SIG-M5 treated with dmso at 0.1 percent for 504 hours (cell line): ENCODE measurements around the gene SORCS1.
"Not testable (repeated sequence)": the region's sequence is repeated elsewhere in the genome, so short reads cannot be mapped to it uniquely, and the experiment has no call there.

Source experiments
- DNase-seq: peaks from one replicate; lab custom pipeline; 2025; ENCODE audit not compliant: unreplicated experiment; lab: John Stamatoyannopoulos, UW

SORCS1 gene

DNA sequence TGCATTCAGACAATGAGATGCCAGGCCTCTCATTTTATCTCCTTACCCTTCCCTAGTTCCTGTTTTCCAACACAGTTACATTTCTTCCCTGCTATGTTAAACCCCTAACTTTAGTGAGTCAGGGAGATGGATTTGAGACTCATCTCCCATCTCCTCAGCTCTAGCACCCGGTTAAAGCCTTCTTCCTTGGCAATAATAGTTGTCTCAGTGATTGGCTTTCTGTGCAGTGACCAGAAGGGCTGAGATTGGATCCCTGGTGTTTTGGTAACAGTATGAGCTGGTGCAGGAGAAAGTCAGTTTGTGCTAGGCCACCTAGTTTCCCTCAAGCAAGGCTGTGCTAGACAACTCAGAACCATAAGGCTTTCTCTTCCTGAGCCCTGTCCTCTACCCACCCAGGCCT, 212.5 kb downstream of the SORCS1 start:
- no peak for DNase-seq

DNA sequence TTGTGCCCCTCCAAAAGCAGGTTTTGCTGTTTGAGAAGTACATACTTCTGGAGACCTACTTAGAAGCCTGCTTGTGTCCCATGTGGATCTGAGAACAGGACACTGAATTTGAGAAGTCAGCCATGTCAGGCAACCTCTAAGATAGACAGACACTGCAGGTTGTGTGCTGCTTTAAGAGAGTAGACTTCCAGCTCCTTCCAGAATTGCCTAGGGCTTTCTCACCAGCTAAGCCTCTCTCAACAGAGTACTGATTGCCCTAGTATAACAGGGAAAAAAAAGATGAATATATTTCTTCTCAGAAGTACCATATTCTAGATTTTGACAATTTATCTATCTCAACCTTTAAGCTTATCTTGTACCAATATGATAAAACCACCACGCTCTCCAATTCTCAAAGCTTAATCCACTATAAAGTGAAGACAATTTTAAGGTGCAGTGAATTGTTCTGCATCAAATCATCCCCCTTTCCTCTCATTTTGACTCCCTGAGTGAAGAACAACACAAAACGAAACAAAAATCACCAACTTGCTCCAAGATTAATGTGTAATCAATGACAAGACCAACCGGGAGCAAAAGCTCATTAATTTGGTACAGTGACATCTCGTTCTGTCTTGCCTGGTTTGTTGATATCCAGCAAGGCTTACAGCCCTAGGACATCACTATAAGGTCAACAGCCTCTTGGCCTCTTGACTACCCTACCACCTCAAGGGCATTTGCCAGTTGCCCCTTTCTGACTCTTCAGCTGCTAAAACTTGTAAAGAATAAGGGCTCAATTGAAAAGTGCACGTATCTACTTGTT, 214.6 kb downstream of the SORCS1 start:
- no peak for DNase-seq

DNA sequence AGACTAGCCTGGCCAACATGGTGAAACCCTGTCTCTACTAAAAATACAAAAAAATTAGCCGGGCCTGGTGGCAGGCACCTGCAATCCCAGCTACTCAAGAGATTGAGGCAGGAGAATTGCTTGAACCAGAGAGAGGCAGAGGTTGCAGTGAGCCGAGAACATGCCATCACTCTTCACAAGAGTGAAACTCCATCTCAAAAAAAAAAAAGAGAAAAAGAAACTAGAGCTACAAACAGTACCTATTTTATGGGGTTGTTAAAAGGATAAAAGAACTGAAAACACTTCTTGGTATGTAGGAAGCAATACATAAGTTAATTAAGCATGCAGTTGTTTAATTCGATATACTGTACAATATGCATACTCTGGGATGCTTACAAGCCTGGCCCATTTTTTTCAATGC, 216.9 kb downstream of the SORCS1 start:
- DNase-seq, result no peak

DNA sequence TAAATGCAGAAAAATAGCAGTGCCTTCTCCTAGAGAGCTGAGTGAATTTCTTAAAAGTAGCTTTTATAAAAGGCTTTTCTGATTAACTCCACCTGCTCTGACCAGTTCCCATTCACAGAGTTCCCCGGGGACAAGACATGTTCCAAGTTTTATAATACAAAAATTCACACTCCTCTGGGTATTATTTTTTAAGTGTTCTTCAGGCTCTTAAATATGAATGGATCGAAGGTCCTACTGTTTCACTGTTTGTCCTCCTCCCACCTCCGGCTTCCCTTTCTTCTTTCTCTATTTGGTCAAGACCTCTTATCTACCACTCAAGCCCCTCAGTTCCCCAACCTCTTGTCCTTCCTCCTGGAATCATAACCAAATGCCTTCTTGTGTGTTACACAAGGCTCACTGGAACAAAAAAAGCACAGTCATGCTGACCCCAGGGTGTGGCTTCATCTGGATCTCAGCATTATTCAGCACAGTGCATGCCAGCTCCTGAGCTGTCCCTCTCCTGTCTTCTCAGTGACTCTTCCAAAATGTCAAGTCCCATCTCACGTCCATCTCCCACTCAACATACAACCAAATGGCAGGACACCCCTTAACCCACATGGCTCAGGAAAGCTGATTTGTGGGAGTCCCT, 222.4 kb downstream of the SORCS1 start:
- DNase-seq, result no peak

DNA sequence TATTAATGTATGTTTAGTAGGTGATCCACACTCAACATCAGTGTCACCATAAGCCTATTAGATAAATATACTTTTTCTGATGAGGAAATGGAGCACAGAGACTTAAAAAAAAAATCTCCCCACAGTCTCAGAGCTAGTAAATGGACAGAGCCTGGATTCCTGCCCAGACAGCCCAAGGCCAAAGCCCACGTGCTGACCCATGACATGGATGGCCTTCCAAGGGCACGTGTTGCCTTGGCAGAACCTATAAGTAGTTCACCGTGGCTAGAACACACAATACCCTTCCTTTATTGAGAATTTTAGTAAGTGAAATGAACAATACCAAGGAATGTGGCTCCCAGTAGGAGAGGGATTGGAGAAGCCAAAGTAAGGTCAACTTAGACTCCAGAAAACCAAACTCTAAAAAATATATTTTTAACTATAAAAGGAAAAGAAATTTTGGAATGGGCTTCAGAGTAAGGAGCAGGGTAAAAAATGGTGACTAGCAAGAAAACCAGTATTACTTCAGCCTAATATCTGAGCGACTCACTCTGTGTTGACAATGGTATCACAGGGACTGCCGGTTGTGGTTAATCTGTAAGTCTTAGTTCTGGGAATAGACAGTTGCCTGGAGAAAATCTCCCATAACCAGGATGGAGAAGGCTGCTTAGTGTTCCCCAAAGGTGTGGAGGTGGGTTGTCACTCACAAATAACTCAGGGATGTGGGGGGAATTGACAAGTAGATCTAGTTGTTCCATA, 223.0 kb downstream of the SORCS1 start:
- no peak for DNase-seq

DNA sequence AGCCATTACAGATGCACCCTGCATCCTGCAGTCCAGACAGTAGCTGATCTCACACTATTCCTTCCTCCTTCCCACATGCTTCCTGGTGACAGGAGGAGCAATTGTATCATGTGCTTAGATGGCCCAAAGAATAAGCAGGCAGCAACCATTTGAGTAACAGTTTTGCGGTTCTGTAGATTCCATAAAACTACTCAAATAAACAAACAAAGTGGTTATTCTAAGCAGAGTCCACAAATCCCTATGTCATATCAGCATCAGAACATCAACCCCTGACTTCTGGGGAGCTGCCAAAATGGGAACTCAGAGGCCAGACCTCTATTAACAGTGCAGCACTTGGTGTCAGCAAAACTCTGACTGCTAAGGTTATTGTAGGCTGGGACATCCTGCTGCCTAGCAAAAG, 226.0 kb downstream of the SORCS1 start:
- DNase-seq, result no peak

DNA sequence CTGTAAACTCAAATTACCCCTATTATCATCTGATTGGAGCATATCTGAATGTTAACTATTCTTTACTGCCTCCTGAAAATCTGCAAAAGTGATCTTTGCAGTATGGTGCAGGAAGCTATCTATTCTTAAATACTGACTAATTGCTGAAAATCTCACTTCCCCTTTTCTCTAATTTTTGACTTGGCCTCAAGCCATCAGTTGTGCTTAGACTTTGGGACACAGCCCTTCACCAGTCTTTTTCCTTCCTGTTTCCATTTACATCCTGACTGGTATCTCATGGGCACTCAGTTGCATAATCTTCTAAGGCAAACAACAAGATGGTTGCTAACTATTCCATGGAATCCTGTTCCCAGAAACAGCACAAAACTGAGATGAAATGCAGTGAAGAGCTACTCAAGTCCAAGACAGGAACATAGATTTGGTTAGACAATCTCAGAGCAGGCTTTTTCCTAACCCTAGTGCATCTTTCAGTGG, 228.5 kb downstream of the SORCS1 start:
- DNase-seq, result peak; percentile 31

DNA sequence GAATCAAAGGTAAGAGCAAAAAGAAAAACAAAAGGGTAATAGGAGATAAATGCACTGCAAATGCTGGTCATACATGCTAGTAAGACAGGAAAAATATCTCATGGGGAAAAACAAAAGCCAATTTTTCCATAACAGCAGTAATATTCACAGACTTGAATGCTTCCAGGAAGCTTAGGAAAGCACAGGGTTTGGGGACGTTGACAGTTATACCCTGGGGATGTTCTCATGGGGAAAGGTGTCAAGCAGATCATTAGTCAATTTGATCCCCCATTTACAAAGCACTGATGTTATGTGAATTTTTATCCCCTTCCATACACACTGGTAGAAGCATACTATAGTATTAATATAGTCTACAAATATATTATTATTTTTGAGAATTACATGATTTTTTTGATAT, 232.7 kb downstream of the SORCS1 start:
- DNase-seq, result no peak

DNA sequence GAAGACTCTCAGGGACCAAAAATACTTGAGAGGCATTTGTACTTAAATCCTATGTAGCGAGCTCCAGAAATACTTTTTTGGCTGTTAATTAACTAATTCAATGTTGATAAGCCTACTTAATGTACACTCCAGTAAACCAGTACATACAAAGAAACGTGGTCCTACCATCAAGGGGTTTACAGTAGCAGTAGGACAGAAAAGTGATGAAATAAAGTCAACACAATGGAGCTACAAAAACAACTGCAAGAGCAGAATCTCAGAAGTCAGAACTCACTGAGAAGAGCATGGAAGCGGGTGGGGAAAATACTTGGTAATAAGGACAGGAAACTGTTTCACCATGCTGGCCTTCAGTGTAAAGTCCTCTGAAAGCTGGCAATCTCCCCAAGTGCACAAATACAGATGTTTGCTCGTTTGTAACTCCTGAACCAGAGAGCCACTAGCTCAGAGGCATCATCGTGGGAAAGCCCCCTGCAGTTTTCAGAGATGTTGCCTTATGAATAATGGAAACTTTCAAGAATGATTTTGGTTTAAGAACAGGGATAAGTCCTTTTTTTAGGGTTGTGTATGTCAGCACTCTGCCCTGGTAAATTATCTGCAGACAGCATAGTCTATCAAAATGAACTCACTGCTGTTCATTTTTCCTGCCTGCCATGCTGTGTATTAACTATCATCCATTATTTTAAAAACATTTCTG, 233.2 kb downstream of the SORCS1 start:
- no peak for DNase-seq

DNA sequence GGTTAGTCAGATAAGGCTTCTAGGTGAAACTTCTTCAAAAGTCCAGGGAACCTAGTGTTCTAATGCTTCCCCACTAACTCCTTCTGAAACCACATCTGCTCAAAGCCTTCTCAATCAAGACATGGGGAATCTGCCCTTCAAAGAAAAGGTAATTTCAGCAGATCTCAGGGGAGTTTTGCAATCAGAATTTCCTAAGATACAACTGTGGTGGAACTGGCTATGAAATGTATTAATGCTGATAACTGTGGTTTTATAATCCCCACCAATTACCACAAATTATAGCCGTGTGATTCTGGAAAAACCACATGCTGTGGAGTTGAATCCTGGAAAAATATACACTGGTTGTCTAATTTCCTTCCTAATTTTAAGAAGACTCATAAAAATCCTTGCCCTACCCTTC, 233.8 kb downstream of the SORCS1 start:
- no peak for DNase-seq

DNA sequence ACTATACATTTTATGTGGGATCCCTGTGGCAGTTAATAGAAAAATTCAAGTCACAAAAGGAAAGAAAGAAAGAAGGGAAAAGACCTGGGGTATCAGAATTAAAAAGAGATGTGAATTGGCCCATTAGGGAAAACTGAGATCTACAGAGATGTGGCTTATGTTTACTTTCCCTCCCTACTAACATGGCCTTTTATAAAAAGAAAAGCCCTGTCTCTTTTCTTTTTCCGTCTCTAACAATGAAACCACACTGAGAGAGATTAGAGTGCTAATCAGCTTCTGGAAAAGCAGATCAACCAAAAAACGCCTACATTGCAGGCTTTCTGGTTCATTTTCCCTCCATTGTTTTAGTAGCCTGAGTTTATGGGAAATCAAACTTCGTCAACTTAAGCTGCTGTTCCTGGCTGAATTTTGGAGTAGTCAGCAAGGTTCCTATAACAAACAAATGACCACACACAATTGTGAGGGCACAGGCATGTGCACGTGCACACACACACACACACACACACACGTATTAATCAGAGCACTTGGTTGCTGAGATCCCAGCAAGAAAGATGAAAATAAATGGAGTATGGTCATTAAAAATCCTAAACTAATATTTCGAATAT, 235.1 kb downstream of the SORCS1 start:
- no peak for DNase-seq

DNA sequence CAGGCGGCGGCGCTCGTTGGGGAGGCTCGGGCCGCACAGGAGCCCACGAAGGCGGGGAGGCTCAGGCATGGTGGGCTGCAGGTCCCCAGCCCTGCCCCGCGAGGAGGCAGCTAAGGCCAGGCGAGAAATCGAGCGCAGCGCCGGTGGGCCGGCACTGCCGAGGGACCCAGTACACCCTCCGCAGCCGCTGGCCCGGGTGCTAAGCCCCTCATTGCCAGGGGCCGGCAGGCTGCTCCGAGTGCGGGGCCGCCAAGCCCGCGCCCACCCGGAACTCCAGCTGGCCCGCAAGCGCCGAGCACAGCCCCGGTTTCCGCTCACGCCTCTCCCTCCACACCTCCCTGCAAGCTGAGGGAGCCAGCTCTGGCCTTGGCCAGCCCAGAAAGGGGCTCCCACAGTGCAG, 236.4 kb downstream of the SORCS1 start:
- not testable (repeated sequence) for DNase-seq

DNA sequence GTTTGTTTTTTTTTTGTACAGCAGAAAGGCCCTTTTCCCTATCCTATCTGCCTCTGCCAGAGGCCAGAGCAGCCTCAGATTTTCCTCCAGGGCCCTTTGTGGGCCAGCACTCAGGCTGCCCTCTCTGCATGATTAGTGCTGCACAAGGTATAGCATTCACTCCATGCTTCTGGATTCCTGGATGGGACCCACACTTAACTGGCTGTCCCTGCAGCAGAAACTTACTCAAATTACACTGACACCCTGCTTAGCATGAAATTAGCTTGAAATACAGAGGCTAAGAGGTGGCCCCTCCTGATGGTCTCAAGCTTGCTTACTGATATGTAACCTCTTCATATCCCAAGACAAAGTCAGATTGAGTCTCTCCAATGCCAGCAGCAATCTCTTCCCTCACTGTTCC, 239.3 kb downstream of the SORCS1 start:
- DNase-seq, result no peak

DNA sequence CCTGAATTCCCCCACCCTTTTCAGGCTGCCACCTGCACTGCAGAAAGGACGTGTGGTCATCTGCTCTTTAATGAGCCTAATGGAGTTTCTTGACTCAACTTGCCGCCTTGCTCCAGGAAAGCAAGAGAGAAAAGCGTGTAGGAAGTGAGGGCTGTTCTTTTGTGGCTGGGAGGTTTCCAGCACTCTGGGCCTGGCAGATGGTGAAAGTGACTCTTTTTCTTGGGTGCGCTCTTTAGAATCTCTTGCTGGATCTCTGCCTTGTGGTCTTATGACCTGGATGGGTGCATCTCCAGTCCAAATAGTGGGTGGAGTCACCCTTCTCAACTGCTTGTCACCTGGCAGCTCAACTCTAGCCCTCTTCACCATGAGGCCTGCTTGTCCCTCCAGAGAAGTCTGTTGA, 244.0 kb downstream of the SORCS1 start:
- DNase-seq, result no peak

DNA sequence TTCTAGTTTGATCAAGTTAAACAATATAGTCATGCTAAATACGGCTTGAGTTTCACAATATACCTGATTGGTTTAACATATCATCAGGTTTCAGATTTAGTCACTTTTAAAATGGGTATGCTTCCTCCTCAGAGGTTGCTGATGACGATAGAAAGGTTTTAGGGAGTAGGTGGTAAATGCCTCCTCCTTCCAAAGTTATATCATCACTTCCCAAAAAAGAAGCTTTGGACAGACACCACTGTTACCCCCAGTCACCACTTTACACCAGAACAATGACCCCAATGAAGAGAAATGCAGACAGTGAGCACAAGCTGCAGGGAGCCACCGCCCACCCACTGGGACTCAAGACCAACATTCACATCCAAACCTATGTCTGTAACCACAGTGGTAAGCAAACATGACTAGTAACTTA, 244.6 kb downstream of the SORCS1 start:
- DNase-seq, result no peak

DNA sequence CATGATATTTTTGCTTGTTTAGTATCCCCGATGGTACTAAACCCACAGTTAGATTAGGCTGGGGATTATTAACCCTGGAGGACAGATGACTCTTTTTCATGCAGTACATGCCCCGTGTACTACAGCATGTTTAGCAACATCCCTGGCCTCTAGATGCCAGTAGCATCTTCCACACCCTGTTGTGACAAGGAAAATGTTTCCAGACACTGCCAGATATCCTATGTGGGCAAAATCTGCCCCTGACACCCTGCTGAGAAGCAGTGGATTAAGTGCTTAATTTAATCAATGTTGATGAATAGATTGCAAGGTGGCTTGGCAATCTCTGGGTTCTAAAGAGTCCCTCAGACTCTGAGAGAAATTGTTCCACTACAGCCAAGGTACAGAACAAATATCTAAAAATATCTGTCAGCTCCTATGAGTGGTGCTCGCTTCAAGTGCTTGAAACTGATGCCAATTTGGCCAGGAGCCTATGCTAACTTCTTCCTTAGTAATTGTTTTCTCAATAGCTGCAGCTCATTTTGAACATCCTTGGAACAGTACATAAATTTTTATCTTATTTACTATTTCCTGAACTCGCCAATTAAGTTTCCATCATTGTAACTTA, 247.0 kb downstream of the SORCS1 start:
- no peak for DNase-seq

DNA sequence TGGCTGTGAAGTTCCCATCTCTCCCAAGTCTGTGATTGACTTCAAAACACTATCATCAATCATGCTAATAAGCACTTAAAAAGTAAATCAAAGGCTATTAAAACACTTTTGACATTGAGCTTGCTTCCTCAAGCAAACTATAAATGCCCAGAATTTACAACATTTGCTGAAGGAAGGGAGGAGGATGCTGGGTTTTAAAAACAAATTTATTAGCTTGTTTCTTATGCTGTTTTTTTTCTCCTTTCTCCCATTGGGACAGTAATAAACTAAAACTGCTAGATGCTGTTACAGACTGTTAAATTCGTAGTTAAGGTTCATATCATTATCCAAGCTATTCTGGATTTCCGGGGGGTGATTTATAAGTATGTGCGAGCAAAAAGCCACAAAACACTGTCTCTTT, 250.5 kb downstream of the SORCS1 start:
- DNase-seq, result no peak

DNA sequence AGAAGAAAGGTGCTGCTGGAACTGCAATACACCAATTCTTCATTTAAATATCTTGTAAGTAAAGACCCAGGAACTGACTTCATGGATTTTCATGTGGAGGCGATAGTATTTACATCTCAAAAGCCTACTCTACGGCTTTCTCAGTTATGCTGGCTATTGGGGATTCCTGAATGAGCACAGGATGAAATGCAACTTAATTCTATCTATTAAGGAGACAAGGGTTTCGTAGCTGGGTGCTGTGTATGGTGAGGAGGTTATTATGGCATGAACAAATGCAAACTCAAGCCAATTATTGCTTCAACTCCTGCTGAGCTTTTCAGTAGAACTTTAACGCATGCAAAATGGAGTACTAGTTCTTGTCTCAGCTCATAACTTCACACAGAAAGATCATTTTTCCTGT, 251.2 kb downstream of the SORCS1 start:
- DNase-seq, result no peak

DNA sequence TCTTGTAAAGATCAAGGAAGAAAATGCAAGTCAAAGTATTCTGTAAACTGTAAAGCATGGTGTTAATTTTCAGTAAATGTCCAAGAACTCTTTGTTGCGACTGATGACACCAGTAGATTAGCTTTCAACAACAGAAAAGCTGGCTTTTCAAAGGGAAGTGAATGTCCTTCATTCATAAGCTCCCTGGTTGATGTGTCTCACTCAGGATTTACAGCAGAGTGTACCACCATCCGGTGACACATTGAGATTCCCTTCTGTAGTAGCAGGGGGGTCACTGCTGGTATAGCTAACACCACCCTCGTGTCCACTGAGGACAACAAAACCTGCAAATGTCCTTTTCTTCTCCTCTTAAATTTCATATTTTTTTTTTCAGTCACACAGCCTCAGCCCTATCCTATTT, 253.4 kb downstream of the SORCS1 start:
- DNase-seq, result no peak

DNA sequence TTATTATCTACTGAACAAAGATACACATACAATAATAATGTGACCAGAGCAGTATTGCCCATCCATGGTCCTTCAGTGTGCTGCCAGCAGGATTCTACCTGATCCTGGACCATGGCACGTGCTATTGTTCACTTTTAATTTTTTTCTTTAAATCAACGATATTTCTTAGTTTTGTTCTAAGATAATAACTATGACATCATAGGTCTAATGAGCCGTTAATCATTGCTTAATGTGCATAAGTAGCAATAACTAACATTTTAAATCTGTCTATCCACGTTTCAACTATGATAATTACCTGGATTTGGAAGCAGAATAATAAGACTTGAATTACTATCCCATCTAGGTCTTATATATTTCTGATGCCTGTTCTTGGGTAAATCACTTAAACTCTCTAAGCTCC, 253.8 kb downstream of the SORCS1 start:
- no peak for DNase-seq

DNA sequence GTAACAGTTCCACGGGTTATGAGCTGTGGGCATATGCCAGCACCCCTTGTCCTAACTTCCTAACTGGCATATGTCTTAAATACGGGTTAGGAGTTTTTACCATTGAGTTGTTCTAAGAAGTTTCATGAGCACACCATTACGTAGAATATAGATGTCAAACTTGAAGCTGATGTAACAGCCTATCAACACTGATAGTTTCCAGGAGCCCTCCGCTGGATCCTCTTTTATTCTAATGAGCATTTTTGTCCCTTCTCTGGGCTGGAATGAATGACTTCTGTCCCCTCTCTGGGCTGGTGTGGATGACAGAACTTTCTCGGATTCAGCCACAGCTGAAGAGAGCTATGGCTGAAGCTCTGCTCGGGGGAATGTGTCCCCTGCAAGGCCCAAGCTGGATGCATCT, 256.3 kb downstream of the SORCS1 start:
- DNase-seq, result no peak
